Tongue (tissue), 2 donors: ENCODE measurements around the gene SFRP2. TPM values are rescaled to one million over a fixed set of nuclear protein-coding genes. Genes with fewer than 3 reads are reported as not detected.

ENCODE experiments used
- DNase-seq: peaks from one replicate; pipeline ENCODE4 v3.0.0-alpha.2; 2015
- total RNA-seq: library from RNA; depleted of rRNA; stranded (reverse); fragments of >200 nt; gene quantifications from one replicate; pipeline ENCODE4 v1.2.3, GENCODE V29; 2014

The SFRP2 gene
- total RNA-seq, 1 donor from 2014 or later, result 111 TPM

DNA sequence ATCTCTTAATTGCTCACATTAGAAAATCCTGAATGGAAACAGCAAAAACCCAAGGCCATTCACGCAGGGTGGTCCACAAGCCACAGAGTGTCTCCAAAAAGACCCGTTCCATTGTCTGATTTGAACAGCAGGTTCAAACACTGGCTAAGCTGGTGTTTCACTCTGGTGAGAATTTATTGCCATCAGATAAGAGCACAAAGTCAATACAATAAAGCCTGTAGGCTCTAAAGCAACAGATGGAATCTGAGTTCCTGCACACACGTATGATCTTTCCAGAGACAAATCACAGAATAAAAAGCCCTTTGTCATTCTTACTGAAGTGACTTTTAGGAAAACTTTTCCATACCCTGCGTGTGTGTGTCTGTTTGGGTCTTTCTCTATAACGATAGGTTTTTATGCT is 5.1 kb upstream of the SFRP2 start:
- no peak for DNase-seq

DNA sequence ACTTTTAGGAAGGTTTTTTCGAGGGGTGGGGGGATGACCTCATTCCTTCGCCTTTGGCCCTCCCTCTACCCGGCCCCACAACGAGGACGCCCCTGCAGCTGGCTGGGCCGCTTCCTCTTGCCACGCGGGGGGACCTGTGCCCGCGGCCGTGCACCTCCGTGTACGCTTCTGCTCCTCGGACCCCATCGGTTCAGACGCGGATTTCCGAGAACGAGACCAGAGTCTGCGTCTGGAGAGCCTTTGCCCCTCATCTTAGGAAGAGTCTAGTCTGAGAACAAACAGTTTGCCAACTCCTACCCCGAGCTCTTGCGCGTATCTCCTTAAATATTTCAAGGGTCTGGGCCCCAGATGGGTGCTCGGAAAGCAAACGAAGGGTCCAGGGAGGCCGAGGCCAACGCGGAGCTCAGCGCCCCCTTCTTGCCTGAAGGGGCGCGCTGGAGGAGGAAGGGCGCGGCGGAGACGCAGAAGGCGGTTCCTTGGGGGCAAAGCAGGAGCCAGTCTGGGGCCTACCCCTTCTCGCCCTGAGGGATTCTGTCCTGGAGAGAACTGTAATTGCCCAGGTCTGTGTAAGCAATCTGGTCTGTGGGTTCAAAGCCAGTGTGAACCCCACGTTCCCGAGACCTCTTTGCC is 3.9 kb upstream of the SFRP2 start:
- no peak for DNase-seq

DNA sequence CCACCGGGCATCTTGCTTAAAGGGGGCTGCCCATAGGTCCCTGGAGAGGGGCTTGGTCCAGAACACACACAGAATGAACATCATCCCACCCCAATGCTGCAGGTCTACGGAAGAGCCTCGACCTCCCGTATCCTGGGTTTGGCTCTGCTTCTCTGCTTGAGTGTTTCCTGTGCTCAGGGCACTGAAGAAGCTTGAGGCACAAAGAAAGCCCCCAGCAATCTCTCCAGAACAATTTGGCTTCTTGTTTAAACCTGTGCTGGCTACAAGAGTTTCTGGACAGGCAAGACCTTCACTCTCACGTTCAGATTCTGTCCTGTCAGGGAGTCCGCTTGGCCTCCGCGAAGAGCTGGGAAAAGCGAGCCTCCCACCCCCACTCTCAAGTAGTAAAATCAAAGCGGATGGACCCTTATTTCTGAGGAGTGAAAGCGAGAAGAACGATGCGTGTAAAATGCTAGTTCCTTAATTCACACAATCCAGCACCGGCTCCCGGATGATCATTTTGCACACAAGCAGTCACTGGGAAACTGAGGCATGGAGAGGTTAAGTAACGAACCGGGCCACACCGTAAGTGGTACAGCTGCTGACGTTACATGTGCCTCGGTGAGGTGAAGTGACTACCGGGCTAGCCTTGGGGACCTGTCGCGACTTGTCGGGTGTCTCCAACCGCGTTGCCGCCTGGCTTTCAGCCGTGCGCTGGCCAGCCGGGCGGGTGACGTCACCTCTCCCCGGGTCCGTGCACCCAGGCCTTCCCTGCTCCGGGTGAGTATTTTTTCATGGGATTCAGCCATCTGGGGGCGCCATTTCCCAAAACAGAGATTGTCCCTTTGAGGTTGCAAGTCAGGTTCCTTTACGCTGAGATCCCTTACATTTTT is 3.1 kb upstream of the SFRP2 start:
- peak; percentile 89 for DNase-seq

DNA sequence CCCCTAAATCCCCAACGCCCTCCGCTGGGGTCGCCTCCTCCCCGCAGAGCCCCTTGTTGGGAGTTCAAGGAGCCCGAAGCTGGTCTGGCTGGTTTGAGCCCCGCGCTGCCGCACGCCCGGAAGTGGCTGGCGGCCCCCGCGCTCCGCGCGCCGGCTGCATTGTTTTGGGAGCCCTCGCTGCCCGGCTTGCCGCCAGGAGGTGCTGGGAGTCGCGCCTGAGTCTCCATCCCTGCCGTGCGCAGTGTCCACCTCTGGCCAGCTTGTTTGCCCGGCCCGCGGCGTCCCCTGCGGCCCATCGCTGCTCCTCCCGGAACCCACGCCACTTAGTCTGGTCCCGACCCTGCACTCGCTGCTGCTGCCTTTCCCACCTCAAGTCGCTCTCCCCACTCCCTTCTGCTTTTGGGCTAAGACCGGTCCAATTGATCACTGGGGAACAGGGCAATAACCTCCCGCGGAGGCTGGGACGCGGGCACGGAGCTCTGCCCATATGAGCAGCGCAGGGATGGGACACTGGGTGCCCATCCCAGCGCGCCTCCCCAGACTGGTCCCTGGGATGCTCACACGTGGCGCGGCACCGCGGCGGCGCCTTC is 2.2 kb upstream of the SFRP2 start:
- peak; percentile 51 for DNase-seq

DNA sequence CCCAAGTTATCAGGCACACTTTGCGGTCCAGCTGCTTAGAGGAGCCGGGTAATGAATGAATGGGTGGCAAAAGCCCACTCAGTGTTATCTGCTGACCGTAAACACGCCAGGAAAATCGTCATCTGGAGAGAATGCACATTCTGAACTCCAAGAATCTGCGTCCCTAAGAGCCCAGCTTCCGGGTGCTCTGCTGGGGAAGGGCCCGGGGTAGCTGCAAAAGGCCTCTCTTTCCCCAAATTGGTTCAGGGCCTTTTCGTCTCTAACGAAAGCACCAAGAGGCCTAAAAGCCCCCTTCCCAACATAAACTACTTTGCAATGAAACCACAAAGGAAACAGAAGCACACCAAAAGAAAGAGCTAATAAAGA is 1.6 kb upstream of the SFRP2 start:
- DNase-seq, result no peak

DNA sequence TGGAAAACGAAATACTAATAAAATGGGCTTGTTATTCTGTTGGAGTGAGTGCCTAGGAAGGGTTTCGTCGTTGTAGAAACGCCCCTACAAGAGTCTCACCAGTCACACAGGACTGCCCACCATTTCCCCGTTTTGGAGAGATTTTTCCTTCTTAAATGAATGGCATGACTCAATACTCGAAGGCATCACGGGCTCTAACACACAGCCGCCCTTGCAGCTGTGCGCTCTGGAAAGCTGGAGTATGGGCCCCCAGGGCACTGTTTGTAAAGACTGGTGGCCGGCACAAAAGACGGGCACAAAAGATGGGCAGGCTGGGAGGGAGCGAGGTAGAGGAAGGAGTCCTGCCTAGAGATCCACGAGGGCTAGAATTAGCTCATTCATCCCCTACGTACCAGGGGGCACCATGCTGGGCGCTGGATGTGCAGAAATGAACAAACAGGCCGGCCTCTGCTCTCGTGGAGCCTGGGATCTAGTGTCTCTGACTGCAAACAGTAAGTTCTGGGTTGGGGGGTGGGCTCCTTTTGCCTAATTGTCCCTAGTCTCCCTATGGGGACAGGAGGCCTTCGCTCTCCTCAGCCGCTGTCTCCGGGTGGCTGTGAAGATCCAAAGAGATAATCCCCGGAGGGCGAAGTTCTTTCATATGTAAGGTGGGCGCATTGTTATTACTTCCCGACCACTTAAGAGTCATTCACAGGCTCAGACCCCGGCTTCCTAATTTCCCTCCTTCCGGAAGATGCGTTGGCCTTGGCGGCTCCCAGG is 1.0 kb upstream of the SFRP2 start:
- peak; percentile 33 for DNase-seq

DNA sequence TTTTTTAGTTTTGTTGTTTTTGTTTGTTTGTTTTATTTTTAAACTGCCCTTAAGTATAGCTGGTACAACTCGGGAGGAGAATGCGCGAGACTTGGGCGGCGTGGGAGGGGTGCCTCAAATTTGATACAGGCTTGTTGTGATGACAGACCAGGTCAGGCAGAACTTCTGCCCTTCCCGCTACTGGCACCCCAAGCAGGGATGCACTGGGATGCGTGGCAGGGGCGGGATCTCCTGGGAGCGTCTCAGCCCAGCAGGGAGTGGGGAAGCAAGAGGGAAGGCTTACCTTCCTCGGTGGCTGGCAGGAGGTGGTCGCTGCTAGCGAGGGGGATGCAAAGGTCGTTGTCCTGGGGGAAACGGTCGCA is 851 bp downstream of the SFRP2 start:
- no peak for DNase-seq

DNA sequence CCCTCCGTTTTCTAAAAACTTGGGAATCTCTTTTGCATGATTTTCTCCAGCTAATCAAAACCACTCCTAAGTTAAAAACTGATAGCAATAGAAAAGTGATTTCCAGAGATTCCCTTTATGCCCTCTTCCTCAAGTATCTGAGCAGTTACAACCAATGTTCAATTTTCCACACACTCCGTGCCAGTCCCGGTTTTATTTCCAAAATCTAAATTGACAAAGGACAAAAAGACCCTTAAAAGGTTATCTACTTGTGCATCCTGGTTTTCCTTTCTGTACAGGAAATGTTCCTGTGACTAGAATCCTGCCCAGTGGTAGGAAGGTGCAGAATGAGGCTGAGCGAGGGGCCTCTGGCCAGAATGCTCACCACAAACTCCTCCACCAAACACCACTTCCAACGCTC is 1.3 kb downstream of the SFRP2 start:
- DNase-seq, result peak; percentile 24

DNA sequence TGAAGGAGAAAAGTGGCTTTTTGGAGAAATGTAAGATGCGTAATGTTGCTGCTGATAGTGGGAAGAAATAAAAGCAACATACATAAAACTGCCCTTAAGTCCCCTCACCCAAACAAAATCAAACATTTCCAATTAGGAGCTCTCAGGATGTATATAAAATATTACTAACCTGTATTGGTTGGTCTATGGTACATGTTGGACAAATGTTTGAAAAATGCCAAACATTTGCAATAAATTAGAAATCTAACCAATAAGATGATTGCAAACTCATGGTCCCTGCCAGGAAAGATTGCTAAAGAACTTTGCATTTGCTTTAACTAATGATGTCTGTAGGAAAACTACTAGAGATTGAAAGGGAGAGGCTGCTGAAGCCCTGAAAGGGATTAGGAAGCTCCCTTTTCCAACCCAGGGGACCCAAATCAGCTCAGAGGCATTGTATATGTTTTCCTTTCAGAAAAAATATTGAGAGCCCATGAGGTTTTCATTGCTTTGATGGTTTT is 1.8 kb downstream of the SFRP2 start:
- DNase-seq, result peak; percentile 24

DNA sequence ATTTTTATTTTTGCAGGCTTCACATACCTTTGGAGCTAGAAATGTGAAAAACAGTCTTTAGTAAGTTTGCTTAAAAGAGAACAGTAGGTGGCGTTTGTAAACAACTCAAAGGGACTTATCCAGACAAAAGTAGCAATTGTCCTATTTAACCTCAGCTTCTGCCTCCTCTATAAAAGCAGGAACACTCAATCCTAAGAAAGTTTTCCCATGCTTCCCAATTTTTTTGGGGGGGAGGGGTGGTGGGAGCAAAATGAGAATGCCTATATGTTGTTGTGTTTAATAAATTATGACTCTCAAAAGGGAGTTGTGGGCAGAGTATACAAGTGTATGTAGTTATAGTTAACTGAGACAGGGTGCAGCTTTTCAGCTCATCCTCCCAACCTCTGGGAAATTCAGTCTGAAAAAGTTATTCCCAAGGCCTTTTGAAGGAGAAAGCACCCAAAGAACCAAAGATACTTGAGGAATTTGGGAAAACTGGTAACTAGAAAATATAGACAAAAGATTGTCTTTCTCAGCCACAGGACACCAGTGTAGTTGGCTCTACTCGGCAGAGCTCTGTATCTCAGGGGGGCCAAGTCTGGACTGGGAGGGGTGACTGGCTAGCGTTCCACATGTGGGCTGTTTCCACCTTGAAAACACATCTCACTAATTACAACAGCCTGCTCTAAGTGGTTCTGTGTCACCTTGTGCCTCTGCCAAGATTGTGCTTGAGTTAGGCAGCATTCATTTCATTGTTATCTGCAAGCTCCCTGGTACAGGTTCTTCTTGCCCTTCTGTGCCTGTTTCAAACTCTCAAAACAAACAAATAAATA is 2.8 kb downstream of the SFRP2 start:
- peak; percentile 65 for DNase-seq

DNA sequence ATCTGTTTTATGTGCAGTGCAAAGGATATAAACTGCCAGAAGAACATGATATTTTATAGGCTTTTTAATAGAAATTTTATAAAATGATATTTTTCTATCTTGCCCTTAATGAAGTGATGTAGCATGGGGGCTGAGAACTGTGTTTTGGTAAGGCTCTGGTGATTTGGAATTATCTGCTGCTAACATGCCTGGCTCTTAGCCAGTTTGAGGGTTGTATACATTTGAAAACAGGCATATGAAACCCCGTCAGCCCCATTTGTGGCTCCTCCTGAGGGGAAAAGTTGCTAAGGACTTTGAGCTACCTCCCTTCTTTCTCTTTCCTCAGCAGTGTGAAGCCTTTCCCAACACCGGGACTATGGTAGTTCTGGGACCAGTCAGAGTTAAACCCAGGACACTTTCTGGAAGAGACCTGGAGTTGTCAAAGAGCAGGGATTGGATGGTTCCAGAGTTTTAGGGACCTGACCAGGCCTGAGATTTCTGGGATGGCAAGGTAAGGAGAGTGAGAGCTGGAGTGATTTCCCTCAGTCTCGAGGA is 4.7 kb downstream of the SFRP2 start:
- DNase-seq, result no peak

DNA sequence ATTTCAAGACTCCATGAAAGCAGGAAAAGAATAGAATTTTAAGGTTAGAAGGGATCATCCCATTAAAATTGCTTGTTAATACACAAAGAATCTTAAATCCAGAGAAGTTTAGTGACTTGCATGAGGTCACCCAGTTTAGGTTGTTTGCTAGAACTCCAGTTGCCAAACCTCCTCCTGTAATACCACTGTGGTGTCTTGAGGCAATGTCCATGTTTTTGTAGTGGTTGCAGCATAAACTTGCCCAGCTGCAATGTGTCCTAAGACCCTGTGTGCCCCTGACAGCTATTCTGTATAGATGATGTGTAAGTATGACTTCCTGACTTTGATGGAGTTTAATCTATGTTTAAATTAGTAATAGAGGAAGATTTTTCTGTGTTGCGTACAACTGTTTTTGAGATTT is 6.3 kb downstream of the SFRP2 start:
- DNase-seq, result no peak

DNA sequence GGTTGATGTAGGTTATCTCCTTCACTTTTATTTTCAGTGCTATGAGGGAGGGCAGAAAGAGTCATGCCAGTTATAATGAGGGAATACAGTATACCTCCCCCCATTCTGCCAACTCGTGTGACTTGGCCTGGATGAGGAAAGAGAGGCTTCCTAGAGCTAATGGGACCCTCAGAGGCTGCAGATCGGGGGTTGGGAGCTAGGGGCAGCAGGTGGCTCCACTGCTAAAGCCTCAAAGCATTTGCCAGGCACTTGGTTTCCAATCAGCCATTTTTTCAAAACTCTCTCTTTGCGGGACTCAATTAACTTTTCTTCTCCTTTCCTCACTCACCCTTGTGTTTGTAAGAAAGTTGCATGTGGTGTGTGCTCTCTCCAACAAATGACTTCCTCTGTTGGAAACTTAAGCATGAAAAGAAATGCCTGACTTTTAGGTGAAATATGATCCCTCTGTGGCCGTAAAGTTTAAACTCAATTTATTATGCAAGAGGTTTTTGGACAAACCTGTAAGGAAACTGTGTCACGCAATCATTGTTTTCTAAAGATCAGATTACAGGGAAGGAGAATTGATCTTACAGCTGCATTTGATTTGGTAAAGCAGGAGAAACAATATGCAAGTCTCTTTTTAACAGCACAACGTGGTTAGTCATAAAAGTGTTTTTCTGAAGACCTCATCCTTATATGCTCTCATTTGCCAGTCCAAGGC is 7.0 kb downstream of the SFRP2 start:
- DNase-seq, result peak; percentile 48

DNA sequence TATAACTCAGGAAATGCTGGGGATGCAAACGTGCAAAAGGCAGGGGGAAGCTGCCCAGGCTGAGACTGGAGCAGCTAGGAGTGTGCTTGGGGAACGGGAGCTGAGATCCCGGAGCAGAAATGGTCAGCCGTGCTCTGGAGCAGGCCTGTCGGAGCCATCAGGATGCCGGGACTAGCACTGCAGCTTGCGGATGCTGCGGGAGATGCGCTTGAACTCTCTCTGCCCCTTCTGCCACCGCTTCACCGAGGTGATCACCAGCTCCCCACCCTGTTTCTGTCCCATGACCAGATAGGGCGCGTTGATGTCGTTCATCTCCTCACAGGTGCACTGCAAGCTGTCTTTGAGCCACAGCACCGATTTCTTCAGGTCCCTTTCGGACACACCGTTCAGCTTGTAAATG is 7.6 kb downstream of the SFRP2 start:
- DNase-seq, result no peak

DNA sequence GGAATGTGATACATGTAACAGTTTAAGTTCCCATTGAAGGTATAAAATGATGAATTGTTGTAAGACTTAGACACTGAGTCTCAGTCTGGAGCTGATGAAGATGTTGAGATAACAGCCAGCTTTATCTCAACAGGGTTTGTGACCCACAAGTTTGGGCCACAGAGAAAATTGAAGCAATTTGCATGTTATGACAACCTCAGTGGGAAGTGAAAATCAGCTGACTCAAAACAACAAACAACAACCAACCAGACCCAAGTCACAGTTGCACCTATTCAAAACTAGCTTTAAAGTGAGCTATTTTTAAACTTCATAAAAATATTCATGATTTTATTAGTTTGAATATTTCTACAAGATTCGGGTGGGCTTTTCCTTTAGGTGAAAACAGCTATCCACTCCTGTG is 8.0 kb downstream of the SFRP2 start:
- DNase-seq, result no peak

DNA sequence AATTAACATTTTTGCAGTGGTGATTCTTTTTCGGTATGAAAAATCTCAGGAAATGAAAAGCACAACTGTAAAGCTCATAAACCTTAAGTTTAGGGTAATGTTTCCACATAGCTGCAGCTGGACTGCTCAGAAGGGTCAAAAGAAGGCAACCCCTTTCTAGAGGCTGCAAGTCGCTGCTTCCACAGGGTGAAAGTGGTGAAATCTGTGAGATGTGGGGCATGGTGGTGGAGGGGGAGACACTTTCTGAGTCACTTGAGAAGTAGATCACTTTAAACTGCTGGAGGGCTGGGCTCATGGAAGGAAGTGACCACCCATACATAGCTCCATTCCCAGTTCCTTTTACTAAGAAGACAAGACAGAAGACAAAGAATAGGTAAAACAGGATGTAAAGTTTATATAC is 8.7 kb downstream of the SFRP2 start:
- no peak for DNase-seq

DNA sequence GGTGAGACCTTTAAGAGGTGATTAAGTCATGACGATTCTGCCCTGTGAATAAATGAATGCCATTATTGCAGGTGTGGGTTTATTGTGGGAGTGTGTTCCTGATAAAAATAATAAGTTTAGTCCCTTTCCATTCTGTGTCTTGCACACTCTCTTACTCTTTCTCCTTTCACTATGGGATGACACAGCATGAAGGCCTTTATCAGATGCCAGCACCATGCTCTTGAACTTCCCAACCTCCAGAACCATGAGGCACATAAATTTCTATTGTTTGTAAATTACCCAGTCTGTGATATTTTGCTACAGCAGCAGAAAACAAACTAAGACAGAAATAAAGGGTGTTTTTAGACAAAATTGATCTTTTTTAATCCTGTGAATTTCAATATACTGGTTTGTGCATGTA is 10.5 kb downstream of the SFRP2 start:
- DNase-seq, result no peak

DNA sequence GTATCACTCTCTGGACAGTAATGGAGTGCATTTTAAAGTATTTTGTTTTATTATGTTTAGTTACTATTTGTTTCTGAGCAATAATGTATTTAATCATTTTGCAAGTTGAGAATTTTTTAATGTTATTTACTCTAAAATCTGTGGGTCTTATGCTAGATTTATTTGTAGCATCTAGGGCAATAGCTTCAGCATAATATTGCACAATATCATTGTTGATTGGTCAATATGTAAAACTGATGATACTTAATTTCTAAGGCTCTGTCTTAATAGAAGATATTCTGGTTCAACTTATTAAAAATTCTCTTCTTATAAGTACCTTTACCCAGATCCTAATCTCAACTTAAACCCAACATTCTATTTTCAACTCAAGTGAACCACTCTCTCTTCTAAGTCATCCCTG is 11.5 kb downstream of the SFRP2 start:
- no peak for DNase-seq

DNA sequence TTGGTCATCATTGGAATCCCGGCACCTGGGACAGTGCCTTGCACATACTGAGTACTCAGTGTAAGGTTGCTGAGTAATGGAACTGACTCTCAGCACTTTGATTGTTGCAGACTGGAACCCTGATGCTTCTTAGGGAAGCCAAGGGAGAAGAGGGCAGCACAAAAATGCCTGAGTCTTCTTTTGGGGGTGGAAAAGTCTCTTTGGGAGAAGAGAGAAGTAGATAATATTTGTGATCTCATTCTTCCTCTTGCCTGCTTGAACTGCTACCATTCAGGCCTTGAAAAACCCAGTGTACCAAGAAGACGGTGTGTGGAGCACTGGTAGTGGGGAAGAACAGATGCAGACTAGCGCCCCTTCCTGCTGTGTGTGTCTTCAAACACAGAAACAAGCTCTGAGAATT is 12.3 kb downstream of the SFRP2 start:
- no peak for DNase-seq

DNA sequence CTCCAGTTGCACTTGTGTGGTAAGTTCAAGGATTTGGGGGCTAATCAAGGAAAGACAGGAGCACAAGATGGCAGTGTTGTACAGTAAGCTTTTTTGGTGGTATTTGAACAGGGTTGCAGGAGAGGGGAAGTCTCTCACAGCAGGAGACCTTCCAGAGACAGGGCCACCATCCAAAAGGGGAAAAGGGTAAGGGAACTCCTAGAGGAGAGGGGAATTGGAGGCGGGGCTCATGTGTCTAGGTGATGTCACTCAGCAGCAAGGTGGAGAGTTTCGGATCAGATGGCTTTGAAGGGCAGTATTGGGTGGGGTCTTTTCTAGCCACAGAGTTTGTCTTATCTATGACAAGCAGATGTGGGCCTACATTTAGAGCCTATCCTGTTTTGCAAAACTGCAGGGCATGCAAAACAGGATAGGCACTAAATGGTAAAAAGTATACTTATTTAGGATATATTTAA is 15.6 kb downstream of the SFRP2 start:
- no peak for DNase-seq

DNA sequence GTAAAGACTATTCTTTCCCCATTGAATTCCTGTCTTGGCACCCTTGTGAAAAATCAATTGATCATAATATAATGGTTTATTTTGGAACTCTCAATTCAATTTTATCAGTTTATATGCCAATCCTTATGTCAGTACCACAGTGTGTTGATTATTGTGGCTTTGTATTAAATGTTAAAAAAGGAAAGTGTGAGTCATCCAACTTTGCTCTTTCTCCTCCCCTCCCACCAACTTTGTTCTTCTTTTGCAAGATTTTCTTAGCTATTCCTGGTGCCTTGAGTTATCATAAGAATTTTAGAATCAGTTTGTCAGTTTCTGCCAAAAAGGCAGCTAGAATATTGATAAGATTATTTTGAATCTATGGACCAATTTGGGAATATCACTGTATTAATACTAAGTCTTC is 17.8 kb downstream of the SFRP2 start:
- no peak for DNase-seq
